GM12892 (cell line): ENCODE results near the gene PLEKHM1.

Experiments
- POLR2A ChIP-seq: IDR thresholded peaks from 2 replicates; pipeline ENCODE4 v1.6.1; 2011; ENCODE audit warnings: low read depth, low read length, control low read depth
- POLR2AphosphoS5 ChIP-seq: IDR thresholded peaks from 2 replicates; pipeline ENCODE4 v1.6.1; 2011; ENCODE audit warnings: low read depth, low read length, control low read depth
- TAF1 ChIP-seq: IDR thresholded peaks from 2 replicates; pipeline ENCODE4 v1.6.1; 2011; ENCODE audit warnings: low read depth, mild to moderate bottlenecking, control low read depth, low read length, borderline replicate concordance

DNA sequence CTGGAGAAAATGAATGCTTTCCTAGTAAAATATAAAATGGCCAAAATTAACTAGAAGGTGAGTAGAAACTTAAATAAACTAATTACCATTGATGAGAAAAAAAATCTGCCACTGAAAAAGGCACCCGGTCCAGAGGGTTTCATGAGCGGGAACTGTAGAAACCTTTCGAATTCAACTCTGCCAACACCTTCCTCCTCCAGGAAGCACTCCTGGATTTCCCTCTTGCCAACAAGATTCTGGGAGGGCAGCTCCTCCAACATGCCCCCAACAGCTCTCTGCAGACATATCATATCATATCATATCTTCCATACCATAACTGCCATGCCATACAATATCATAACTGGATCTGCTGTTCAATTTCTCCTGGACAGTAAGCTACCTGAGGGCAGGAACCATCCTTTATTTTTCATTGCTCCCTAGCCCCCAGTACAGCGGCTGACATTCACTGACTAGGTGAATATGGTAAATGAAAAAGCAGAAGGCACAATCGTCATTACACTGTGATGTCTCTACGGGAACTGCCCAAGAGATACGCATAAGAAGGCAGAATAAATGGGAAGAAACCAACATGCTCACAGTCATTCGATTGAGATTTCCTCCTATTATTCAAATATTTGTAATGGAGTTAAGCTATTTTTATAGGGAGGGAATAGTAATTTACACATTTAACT lies 67.1 kb downstream of the PLEKHM1 start:
- TF ChIP-seq TAF1 (no peak), POLR2A (no peak), POLR2AphosphoS5 (no peak)
